SK-N-SH (cell line): Measurements from ENCODE around the gene UHMK1. TPM values are rescaled to one million over a fixed set of nuclear protein-coding genes. Genes with fewer than 3 reads are reported as not detected.

ENCODE experiments used
- CTCF ChIA-PET: fragments of 300-600, 350-600 bp; formaldehyde crosslinking; extraction: SDS; loops from one replicate; lab custom pipeline; 2021; lab: Yijun Ruan, JAX
- POLR2A ChIA-PET: fragments of 350-600 bp; sonication (Branson Sonifier 250); formaldehyde crosslinking; extraction: SDS; loops from one replicate; lab custom pipeline; 2020; ENCODE audit warnings: antibody characterized with exemption, inconsistent platforms; lab: Yijun Ruan, JAX
- DNase-seq: peaks from one replicate; pipeline ENCODE4 v3.0.0; 2012
- H2AFZ ChIP-seq: fragments of 200-600 bp; sonication (generic); 2 replicates; pipeline ENCODE4 v1.8.1; 2016; ENCODE audit warnings: antibody characterized with exemption, mild to moderate bottlenecking, low read depth
- H3F3A ChIP-seq: fragments of 200-600 bp; sonication (generic); replicated peaks from 2 replicates; pipeline ENCODE3; 2016; ENCODE audit warnings: antibody characterized with exemption, mild to moderate bottlenecking; ENCODE audit not compliant: insufficient read depth
- H3K27ac ChIP-seq, 2 experiments: fragments of 200-500 bp in 1 of 2; fragments of 200-600 bp in 1 of 2; sonication (Bioruptor generic) in 1 of 2; sonication (generic), shearing (Covaris generic) in 1 of 2; 2 replicates each; pipeline versions ENCODE4 v1.5.1 to v1.6.1; 2014 to 2016; ENCODE audit warnings: low read depth in 2 of 2, inconsistent platforms in 1 of 2, low read length in 1 of 2, mild to moderate bottlenecking in 1 of 2, mixed read lengths in 1 of 2
- H3K27me3 ChIP-seq: fragments of 200-600 bp; sonication (generic), shearing (Covaris generic); 2 replicates; pipeline ENCODE4 v1.6.1; 2016; ENCODE audit warnings: mixed run types; ENCODE audit not compliant: insufficient read depth
- H3K36me3 ChIP-seq, 2 experiments: fragments of 200-500 bp in 1 of 2; fragments of 200-600 bp in 1 of 2; sonication (Bioruptor generic) in 1 of 2; sonication (generic) in 1 of 2; replicated peaks in 1 of 2; 2 replicates each; pipeline versions ENCODE3 to v1.5.1; 2014 to 2016; ENCODE audit warnings: low read length in 1 of 2, mild to moderate bottlenecking in 1 of 2; ENCODE audit not compliant: insufficient read depth in 2 of 2, control insufficient read depth in 1 of 2
- H3K4me1 ChIP-seq, 2 experiments: fragments of 200-500 bp in 1 of 2; fragments of 200-600 bp in 1 of 2; sonication (Bioruptor generic) in 1 of 2; sonication (generic), shearing (Covaris generic) in 1 of 2; 2 replicates each; pipeline versions ENCODE4 v1.5.1 to v1.6.1; 2014 to 2016; ENCODE audit warnings: low read depth in 1 of 2, low read length in 1 of 2, mixed run types in 1 of 2; ENCODE audit not compliant: insufficient read depth in 2 of 2, control insufficient read depth in 1 of 2
- H3K4me2 ChIP-seq: fragments of 200-600 bp; sonication (generic), shearing (Covaris generic); 2 replicates; pipeline ENCODE4 v1.6.1; 2017; ENCODE audit warnings: mixed run types
- H3K4me3 ChIP-seq, 2 experiments: fragments of 200-500 bp in 1 of 2; fragments of 200-600 bp in 1 of 2; sonication (Bioruptor generic) in 1 of 2; sonication (generic), shearing (Covaris generic) in 1 of 2; 2 replicates each; pipeline versions ENCODE4 v1.5.1 to v1.8.1; 2014 to 2016; ENCODE audit warnings: low read depth in 2 of 2, inconsistent platforms in 1 of 2, low read length in 1 of 2, mild to moderate bottlenecking in 1 of 2, mixed read lengths in 1 of 2, moderate library complexity in 1 of 2
- H3K79me2 ChIP-seq: fragments of 200-600 bp; sonication (generic); 2 replicates; pipeline ENCODE4 v1.8.1; 2017; ENCODE audit warnings: mild to moderate bottlenecking; ENCODE audit not compliant: insufficient read depth
- H3K9ac ChIP-seq: fragments of 200-600 bp; sonication (generic); 2 replicates; pipeline ENCODE4 v1.6.1; 2017; ENCODE audit warnings: mixed run types
- H3K9me2 ChIP-seq: fragments of 200-600 bp; sonication (generic); 2 replicates; pipeline ENCODE4 v1.6.1; 2017; ENCODE audit warnings: mixed run types
- H3K9me3 ChIP-seq: fragments of 200-600 bp; sonication (generic); 2 replicates; pipeline ENCODE4 v1.6.1; 2017; ENCODE audit warnings: mixed run types, mild to moderate bottlenecking, moderate library complexity
- H4K20me1 ChIP-seq: fragments of 200-600 bp; sonication (generic); 2 replicates; pipeline ENCODE4 v1.6.1; 2017; ENCODE audit warnings: mild to moderate bottlenecking, mixed run types; ENCODE audit not compliant: insufficient read depth
- ELF1 ChIP-seq: IDR thresholded peaks from 2 replicates; pipeline ENCODE4 v1.4.0; 2012
- EP300 ChIP-seq, 2 experiments: IDR thresholded peaks; 2 replicates each; pipeline versions ENCODE4 v1.4.0 to v1.6.1; 2012; ENCODE audit warnings: borderline replicate concordance in 1 of 2, low read depth in 1 of 2, low read length in 1 of 2
- GABPA ChIP-seq: IDR thresholded peaks from 2 replicates; pipeline ENCODE4 v1.4.0; 2012; ENCODE audit warnings: low read depth, mild to moderate bottlenecking
- GATA2 ChIP-seq: sonication (generic); formaldehyde crosslinking; IDR thresholded peaks from 2 replicates; pipeline ENCODE4 v1.5.0; 2020; ENCODE audit warnings: mild to moderate bottlenecking, missing genetic modification reagents
- JUND ChIP-seq: IDR thresholded peaks from 2 replicates; pipeline ENCODE4 v1.4.0; 2012
- MAX ChIP-seq: IDR thresholded peaks from 2 replicates; pipeline ENCODE4 v1.4.0; 2012; ENCODE audit warnings: low read depth
- MEF2A ChIP-seq: IDR thresholded peaks from 2 replicates; pipeline ENCODE4 v1.4.0; 2012; ENCODE audit warnings: low read depth, borderline replicate concordance
- NFIC ChIP-seq: IDR thresholded peaks from 2 replicates; pipeline ENCODE4 v1.4.0; 2012; ENCODE audit warnings: borderline replicate concordance
- PBX3 ChIP-seq: IDR thresholded peaks from 2 replicates; pipeline ENCODE4; 2012
- RCOR1 ChIP-seq: fragments of 150-350 bp; IDR thresholded peaks from 2 replicates; pipeline ENCODE4 v1.6.1; 2017; ENCODE audit warnings: antibody characterized with exemption, low read length
- REST ChIP-seq: IDR thresholded peaks from 2 replicates; pipeline ENCODE4 v1.6.1; 2012; ENCODE audit warnings: mild to moderate bottlenecking, low read depth, low read length, moderate library complexity
- RFX5 ChIP-seq: IDR thresholded peaks from 2 replicates; pipeline ENCODE4 v1.6.1; 2012; ENCODE audit warnings: mild to moderate bottlenecking, improper control_type of control experiment, low read length
- TAF1 ChIP-seq: IDR thresholded peaks from 2 replicates; pipeline ENCODE4 v1.6.1; 2012; ENCODE audit warnings: low read depth, mild to moderate bottlenecking, low read length, moderate library complexity, borderline replicate concordance
- USF1 ChIP-seq: IDR thresholded peaks from 2 replicates; pipeline ENCODE4 v1.4.0; 2012; ENCODE audit warnings: low read depth, borderline replicate concordance
- YY1 ChIP-seq: IDR thresholded peaks from 2 replicates; pipeline ENCODE4 v1.4.0; 2012; ENCODE audit warnings: low read depth, mild to moderate bottlenecking
- ZBTB33 ChIP-seq: IDR thresholded peaks from 2 replicates; pipeline ENCODE4 v1.4.0; 2012; ENCODE audit warnings: low read depth, borderline replicate concordance
- WGBS: methylation state at CpG from one replicate; pipeline ENCODE4 v1.1.6; 2017; ENCODE audit warnings: low lambda C conversion rate; 5-methylcytosine and 5-hydroxymethylcytosine counted together
- polyA plus RNA-seq, 3 experiments: library from polyadenylated mRNA; depleted of rRNA; stranded (reverse); fragments of >200 nt; gene quantifications; 2 replicates each; pipeline ENCODE4 v1.2.3, GENCODE V29; 2012

UHMK1 gene
- polyA plus RNA-seq, 1 of the 3 experiments (the other 2 are of a cell fraction), result 7.4 TPM

- ChIA-PET CTCF (no interaction called here), POLR2A (no interaction called here)
- Histone ChIP-seq H3K9ac (no peak overlapping the region), H4K20me1 (no peaks in the 10 kb centered on the region), H3K4me3 (no peak overlapping the region), H3K4me1 (no peaks in the 10 kb centered on the region), H2AFZ (peak overlapping the region; percentile 33; the same call in 1 of the 2 replicates), H3K79me2 (no peaks in the 10 kb centered on the region), H3F3A (no peaks in the 10 kb centered on the region), H3K36me3 (no peaks in the 10 kb centered on the region), H3K4me2 (no peak overlapping the region), H3K27ac (no peak overlapping the region), H3K9me3 (no peaks in the 10 kb centered on the region), H3K27me3 (no peaks in the 10 kb centered on the region), H3K9me2 (no peaks in the 10 kb centered on the region)
- WGBS, result 12% methylated on average over 6 of the region's 6 CpGs
- TF ChIP-seq TAF1 (no peak), REST (no peak)
- DNase-seq, result no peak
These were observed 26.2 kb upstream of the UHMK1 start for GRCh38 chr1:162471290-162471853.

GRCh38 chr1:162475089-162475488 is 22.5 kb upstream of the UHMK1 start:
- Histone ChIP-seq H2AFZ (no peak overlapping the region), H3K9me2 (no peaks in the 10 kb centered on the region), H3K79me2 (no peaks in the 10 kb centered on the region), H3K27me3 (no peaks in the 10 kb centered on the region), H3F3A (no peaks in the 10 kb centered on the region), H3K4me1 (no peaks in the 10 kb centered on the region), H3K9ac (no peak overlapping the region), H3K4me3 (no peak overlapping the region), H3K4me2 (no peak overlapping the region), H3K9me3 (peaks cover 3% of the 10 kb centered on the region; the same call in 1 of the 2 replicates), H4K20me1 (no peaks in the 10 kb centered on the region), H3K27ac (no peak overlapping the region), H3K36me3 (no peaks in the 10 kb centered on the region)
- no peak for DNase-seq
- ChIA-PET POLR2A (no interaction called here), CTCF (no interaction called here)
- WGBS, result 50% methylated on average over 2 of the region's 2 CpGs
- no peak for TF ChIP-seq GATA2 (CRISPR knock-in tag)
- no peak for TF ChIP-seq USF1
- TF ChIP-seq MEF2A, result no peak
- no peak for TF ChIP-seq RCOR1
- TF ChIP-seq EP300 (IDR thresholded peaks at IDR 0.05; ENCODE audit: borderline replicate concordance in 1 of 2, low read depth in 1 of 2, low read length in 1 of 2), result no peak
- TF ChIP-seq NFIC, result no peak
- TF ChIP-seq MAX, result no peak
- no peak for TF ChIP-seq PBX3
- no peak for TF ChIP-seq ZBTB33
- no peak for TF ChIP-seq ELF1
- no peak for TF ChIP-seq YY1
- TF ChIP-seq REST, result no peak
- TF ChIP-seq RFX5, result no peak
- TF ChIP-seq JUND, result no peak
- TF ChIP-seq GABPA, result no peak
